Gastroesophageal sphincter (tissue), 3 donors: Measurements from ENCODE around the gene PPARG.

Experiments
- CTCF ChIP-seq, 4 experiments: fragments of 200-600 bp in 2 of 4; fragments of 450-650 bp in 2 of 4; sonication (generic) in 1 of 4; IDR thresholded peaks; one replicate each; pipeline ENCODE4 v1.5.1; 2017 to 2019; ENCODE audit warnings: antibody characterized with exemption in 4 of 4, mild to moderate bottlenecking in 2 of 4, moderate library complexity in 2 of 4
- EP300 ChIP-seq: sonication (generic); formaldehyde crosslinking; IDR thresholded peaks from one replicate; pipeline ENCODE4 v1.6.1; 2017; ENCODE audit warnings: antibody characterized with exemption, mild to moderate bottlenecking
- POLR2A ChIP-seq, 2 donors: fragments of 450-650 bp; IDR thresholded peaks; one replicate each; pipeline ENCODE4 v1.6.1; 2017; ENCODE audit warnings: antibody characterized with exemption in 2 of 2, mild to moderate bottlenecking in 2 of 2, moderate library complexity in 1 of 2
- POLR2AphosphoS5 ChIP-seq: sonication (generic); formaldehyde crosslinking; IDR thresholded peaks from one replicate; pipeline ENCODE4 v1.6.1; 2017; ENCODE audit warnings: antibody characterized with exemption

DNA sequence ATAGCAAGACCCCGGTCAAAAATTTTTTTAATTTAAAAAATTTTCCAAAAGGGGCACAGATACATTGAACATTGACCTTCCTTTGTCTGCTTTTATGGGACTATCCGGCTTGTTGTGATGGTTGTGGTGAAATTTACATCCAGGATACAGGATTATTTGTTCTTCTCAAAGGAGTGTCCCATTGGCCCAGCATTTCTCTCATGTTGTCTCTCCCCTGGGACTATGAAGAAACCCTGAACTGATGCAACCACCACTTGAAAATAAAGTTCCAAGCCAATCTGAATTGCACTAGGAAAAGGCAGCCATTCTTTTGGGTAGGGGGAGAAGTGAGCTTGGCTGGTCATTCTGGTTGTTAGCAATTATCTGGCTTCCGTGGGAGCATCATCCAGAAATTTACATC lies 58.4 kb downstream of the PPARG start:
- TF ChIP-seq CTCF (IDR thresholded peaks at IDR 0.05) (no peak), POLR2A (IDR thresholded peaks at IDR 0.05) (no peak), POLR2AphosphoS5 (no peak), EP300 (no peak)
